Neural progenitor cell (in vitro differentiated cells): ENCODE measurements around the gene CAMK1D. TPM values are rescaled to one million over a fixed set of nuclear protein-coding genes. Genes with fewer than 3 reads are reported as not detected.

ENCODE experiments used
- DNase-seq: peaks from one replicate; pipeline ENCODE4 v3.0.0-alpha.2; 2016; ENCODE audit warnings: low spot score
- H2AFZ ChIP-seq: fragments of 200-600 bp; sonication (generic); replicated peaks from 2 replicates; pipeline ENCODE4 v1.6.1; 2016; ENCODE audit warnings: antibody characterized with exemption
- H3F3A ChIP-seq: fragments of 200-600 bp; sonication (generic); 2 replicates; pipeline ENCODE4 v1.6.1; 2016; ENCODE audit warnings: antibody characterized with exemption, low read depth
- H3K27ac ChIP-seq: fragments of 200-600 bp; sonication (generic); 2 replicates; pipeline ENCODE4 v1.5.1; 2016; ENCODE audit warnings: mild to moderate bottlenecking
- H3K27me3 ChIP-seq: fragments of 200-600 bp; sonication (generic); 2 replicates; pipeline ENCODE4 v1.6.1; 2016; ENCODE audit warnings: mild to moderate bottlenecking, moderate library complexity
- H3K36me3 ChIP-seq: fragments of 200-600 bp; sonication (generic); 2 replicates; pipeline ENCODE4 v1.5.1; 2016
- H3K4me1 ChIP-seq: fragments of 200-600 bp; sonication (generic); 2 replicates; pipeline ENCODE4 v1.6.1; 2016; ENCODE audit warnings: mixed run types
- H3K4me2 ChIP-seq: fragments of 200-600 bp; sonication (generic); 2 replicates; pipeline ENCODE4 v1.6.1; 2016
- H3K4me3 ChIP-seq: fragments of 200-600 bp; sonication (generic); 2 replicates; pipeline ENCODE4 v1.5.1; 2016
- H3K79me2 ChIP-seq: fragments of 200-600 bp; sonication (generic); 2 replicates; pipeline ENCODE4 v1.6.1; 2016; ENCODE audit warnings: low read depth
- H3K9ac ChIP-seq: fragments of 200-600 bp; sonication (generic); 2 replicates; pipeline ENCODE4 v1.6.1; 2016
- H3K9me3 ChIP-seq: fragments of 200-600 bp; sonication (generic); 2 replicates; pipeline ENCODE4 v1.5.1; 2016; ENCODE audit warnings: low read depth
- H4K20me1 ChIP-seq: fragments of 200-600 bp; sonication (generic); 2 replicates; pipeline ENCODE4 v1.6.1; 2016; ENCODE audit warnings: low read depth
- H3K27ac Mint-ChIP-seq: 3 replicates; pipeline ENCODE4 v1.8.0; 2021; ENCODE audit warnings: mixed read lengths
- H3K27me3 Mint-ChIP-seq: 2 replicates; pipeline ENCODE4 v1.8.0; 2022; ENCODE audit warnings: low read depth, mild to moderate bottlenecking, inconsistent platforms, moderate library complexity, mixed read lengths; ENCODE audit not compliant: insufficient read depth
- H3K36me3 Mint-ChIP-seq: 3 replicates; pipeline ENCODE4 v1.8.0; 2021; ENCODE audit warnings: mixed read lengths
- H3K4me1 Mint-ChIP-seq: 3 replicates; pipeline ENCODE4 v1.8.0; 2021; ENCODE audit warnings: mixed read lengths
- H3K4me3 Mint-ChIP-seq: 3 replicates; pipeline ENCODE4 v1.8.0; 2021; ENCODE audit warnings: mild to moderate bottlenecking, moderate library complexity, mixed read lengths
- H3K9me3 Mint-ChIP-seq: 3 replicates; pipeline ENCODE4 v1.8.0; 2020; ENCODE audit warnings: mixed read lengths
- EZH2 ChIP-seq: fragments of 200-600 bp; sonication (generic); IDR thresholded peaks from 2 replicates; pipeline ENCODE4 v1.6.1; 2017; ENCODE audit warnings: antibody characterized with exemption, mild to moderate bottlenecking, moderate library complexity
- EZH2phosphoT487 ChIP-seq: fragments of 200-600 bp; sonication (generic); IDR thresholded peaks from 2 replicates; pipeline ENCODE4 v1.6.1; 2017; ENCODE audit warnings: antibody characterized with exemption
- total RNA-seq: library from RNA; depleted of rRNA; stranded (reverse); fragments of >200 nt; gene quantifications from 2 replicates; pipeline ENCODE4 v1.2.3, GENCODE V29; 2015; ENCODE audit warnings: low replicate concordance
- TF ChIP-seq, protein P1 (sequence below): fragments of 200-600 bp; sonication (generic); IDR thresholded peaks from 2 replicates; pipeline ENCODE4 v1.5.1; 2017; ENCODE audit warnings: antibody characterized with exemption, mild to moderate bottlenecking

Gene CAMK1D
- total RNA-seq, 1 donor from 2014 or later = 7.6 TPM

DNA sequence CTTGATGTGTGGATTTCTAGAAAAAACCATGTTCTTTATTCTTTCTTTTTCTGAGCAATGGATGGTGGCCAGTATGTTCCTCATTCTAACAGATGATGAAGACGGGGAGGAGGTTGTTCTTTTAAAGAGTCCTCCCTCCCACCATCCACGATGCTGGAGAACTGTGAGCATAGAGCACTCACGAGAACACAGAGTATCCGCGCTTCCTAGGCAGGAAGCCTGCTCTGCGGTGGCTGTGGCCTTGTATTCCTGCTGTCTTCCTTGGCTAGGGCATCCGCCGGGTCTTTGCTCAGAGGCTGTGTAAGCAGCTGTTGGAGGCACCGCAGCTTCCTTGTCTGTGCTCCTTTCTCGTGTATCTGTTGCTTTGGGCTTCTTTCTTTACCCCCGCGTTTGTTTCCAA is 437.9 kb downstream of the CAMK1D start:
- Histone ChIP-seq H3K4me1 (peaks cover 11% of the 10 kb centered on the region), H4K20me1 (no peaks in the 10 kb centered on the region), H3K79me2 (no peaks in the 10 kb centered on the region), H3K9me3 (no peaks in the 10 kb centered on the region), H3K36me3 (no peaks in the 10 kb centered on the region), H3K4me3 (no peak overlapping the region), H3F3A (peaks cover 8% of the 10 kb centered on the region), H3K27me3 (no peaks in the 10 kb centered on the region), H3K4me2 (no peak overlapping the region), H2AFZ (no peak overlapping the region), H3K27ac (no peak overlapping the region), H3K9ac (no peak overlapping the region)
- Mint-ChIP-seq H3K4me3 (no peak overlapping the region), H3K9me3 (no peaks in the 10 kb centered on the region), H3K4me1 (peaks cover 29% of the 10 kb centered on the region), H3K27ac (peak overlapping the region; percentile 25), H3K36me3 (peaks cover 7% of the 10 kb centered on the region), H3K27me3 (peaks cover 7% of the 10 kb centered on the region)
- no peak for DNase-seq
- TF ChIP-seq, protein P1, sequence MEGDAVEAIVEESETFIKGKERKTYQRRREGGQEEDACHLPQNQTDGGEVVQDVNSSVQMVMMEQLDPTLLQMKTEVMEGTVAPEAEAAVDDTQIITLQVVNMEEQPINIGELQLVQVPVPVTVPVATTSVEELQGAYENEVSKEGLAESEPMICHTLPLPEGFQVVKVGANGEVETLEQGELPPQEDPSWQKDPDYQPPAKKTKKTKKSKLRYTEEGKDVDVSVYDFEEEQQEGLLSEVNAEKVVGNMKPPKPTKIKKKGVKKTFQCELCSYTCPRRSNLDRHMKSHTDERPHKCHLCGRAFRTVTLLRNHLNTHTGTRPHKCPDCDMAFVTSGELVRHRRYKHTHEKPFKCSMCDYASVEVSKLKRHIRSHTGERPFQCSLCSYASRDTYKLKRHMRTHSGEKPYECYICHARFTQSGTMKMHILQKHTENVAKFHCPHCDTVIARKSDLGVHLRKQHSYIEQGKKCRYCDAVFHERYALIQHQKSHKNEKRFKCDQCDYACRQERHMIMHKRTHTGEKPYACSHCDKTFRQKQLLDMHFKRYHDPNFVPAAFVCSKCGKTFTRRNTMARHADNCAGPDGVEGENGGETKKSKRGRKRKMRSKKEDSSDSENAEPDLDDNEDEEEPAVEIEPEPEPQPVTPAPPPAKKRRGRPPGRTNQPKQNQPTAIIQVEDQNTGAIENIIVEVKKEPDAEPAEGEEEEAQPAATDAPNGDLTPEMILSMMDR = no peak
- TF ChIP-seq EZH2 (no peak), EZH2phosphoT487 (no peak)

DNA sequence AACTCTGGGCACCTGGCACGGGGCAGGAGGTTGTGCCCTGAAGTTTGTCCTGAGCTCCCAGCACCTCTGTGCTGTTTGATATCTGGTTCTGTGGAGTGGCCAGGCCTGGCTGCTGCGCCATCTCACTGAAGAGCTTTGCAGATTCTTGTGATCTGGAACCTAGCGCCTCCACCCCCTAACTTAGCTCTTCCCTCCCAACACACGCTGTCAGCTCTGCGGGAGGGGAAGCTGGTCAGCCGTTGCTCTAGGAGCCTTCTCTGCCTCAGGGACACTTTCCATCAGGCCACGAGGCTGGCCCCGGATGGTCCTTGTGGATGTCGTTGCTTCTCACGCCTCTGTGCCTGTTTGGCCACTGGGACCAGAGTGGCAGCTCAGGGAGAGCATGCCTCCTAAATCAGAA is 438.9 kb downstream of the CAMK1D start:
- no peak overlapping the region for H3K27ac ChIP-seq

DNA sequence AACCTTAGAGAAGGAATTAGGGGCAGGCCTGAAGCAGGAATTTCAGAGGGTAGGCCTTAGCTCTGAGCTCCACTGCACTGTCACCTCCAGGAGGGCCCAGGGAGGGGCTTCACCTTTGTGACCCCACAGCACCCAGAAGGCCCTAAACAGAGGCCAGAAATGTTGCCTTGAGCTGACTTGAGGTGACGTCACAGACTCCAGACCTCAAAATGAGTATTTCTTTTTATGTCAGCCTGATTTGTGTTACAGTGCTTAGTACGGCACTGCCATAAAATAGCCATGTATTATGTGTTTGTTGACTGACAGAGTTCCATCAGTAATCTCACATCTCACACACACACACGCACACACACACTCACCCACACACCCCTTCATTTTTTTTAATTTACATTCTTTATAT is 440.9 kb downstream of the CAMK1D start:
- Histone ChIP-seq H3F3A (peaks cover 2% of the 10 kb centered on the region), H4K20me1 (no peaks in the 10 kb centered on the region), H3K4me2 (no peak overlapping the region), H3K4me3 (no peak overlapping the region), H2AFZ (no peak overlapping the region), H3K4me1 (peaks cover 6% of the 10 kb centered on the region), H3K36me3 (no peaks in the 10 kb centered on the region), H3K9me3 (no peaks in the 10 kb centered on the region), H3K27me3 (no peaks in the 10 kb centered on the region), H3K79me2 (no peaks in the 10 kb centered on the region), H3K27ac (no peak overlapping the region), H3K9ac (no peak overlapping the region)
- Mint-ChIP-seq H3K4me1 (peaks cover 9% of the 10 kb centered on the region), H3K4me3 (no peak overlapping the region), H3K36me3 (peaks cover 18% of the 10 kb centered on the region), H3K27me3 (peaks cover 5% of the 10 kb centered on the region), H3K27ac (no peak overlapping the region), H3K9me3 (peaks cover 11% of the 10 kb centered on the region)
- DNase-seq = no peak
- TF ChIP-seq, protein P1 = no peak
- no peak for TF ChIP-seq EZH2
- TF ChIP-seq EZH2phosphoT487 = no peak

More for the DNA sequence above, 438.9 kb downstream of the CAMK1D start:
- H4K20me1 ChIP-seq = no peaks in the 10 kb centered on the region
- peaks cover 6% of the 10 kb centered on the region for H3K27me3 Mint-ChIP-seq
- no peak overlapping the region for H3K4me3 ChIP-seq
- no peak overlapping the region for H3K4me2 ChIP-seq
- H3K79me2 ChIP-seq = no peaks in the 10 kb centered on the region
- no peak overlapping the region for H2AFZ ChIP-seq
- no peaks in the 10 kb centered on the region for H3K27me3 ChIP-seq
- peaks cover 9% of the 10 kb centered on the region for H3K36me3 Mint-ChIP-seq
- H3K4me3 Mint-ChIP-seq = no peak overlapping the region
- H3K9ac ChIP-seq = no peak overlapping the region
- H3K36me3 ChIP-seq = no peaks in the 10 kb centered on the region
- peaks cover 22% of the 10 kb centered on the region for H3K4me1 Mint-ChIP-seq
- DNase-seq = no peak
- TF ChIP-seq EZH2phosphoT487 (no peak), EZH2 (no peak)
- TF ChIP-seq, protein P1 = no peak
- no peaks in the 10 kb centered on the region for H3K9me3 ChIP-seq
- H3F3A ChIP-seq = peaks cover 8% of the 10 kb centered on the region
- H3K27ac Mint-ChIP-seq = no peak overlapping the region
- H3K4me1 ChIP-seq = peaks cover 11% of the 10 kb centered on the region
- H3K9me3 Mint-ChIP-seq = peaks cover 2% of the 10 kb centered on the region
